Kidney glomerular epithelial cell (primary cell): Measurements from ENCODE around the gene C2orf42.
"Not testable (repeated sequence)": the region's sequence is repeated elsewhere in the genome, so short reads cannot be mapped to it uniquely, and the experiment has no call there.

ENCODE experiments used
- DNase-seq: peaks from one replicate; lab custom pipeline; 2025; lab: John Stamatoyannopoulos, UW

Gene C2orf42

DNA sequence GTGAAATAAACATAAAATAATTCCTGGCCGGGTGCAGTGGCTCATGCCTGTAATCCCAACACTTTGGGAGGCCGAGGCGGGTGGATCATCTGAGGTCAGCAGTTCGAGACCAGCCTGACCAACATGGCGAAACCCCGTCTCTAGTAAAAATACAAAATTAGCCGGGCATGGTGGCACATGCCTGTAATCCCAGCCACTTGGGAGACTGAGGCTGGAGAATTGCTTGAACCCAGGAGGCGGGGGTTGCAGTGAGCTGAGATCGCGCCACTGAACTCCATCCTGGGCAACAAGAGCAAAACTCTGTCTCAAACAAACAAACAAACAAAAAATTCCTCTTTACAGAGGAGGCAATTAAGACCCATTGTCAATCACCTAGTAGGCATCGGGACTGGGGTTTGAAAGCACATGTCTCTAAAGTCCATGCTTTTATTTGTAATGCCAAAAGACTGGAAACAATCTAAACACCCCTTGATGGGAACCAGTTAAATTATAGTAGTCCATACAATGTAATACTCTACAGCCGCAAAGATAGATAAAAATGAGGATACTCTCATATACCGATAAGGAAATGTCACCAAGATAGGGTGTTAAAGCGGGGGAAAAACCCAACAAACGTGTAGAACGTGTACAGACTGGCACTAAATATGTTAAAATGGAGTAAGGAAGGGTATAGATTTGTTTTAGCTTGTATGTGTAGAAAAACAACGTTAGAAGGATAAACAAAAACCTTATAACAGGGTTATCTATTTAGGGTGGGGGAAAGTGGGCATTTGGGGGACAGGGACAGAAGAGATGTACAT lies 59.3 kb downstream of the C2orf42 start:
- DNase-seq = not testable (repeated sequence)

DNA sequence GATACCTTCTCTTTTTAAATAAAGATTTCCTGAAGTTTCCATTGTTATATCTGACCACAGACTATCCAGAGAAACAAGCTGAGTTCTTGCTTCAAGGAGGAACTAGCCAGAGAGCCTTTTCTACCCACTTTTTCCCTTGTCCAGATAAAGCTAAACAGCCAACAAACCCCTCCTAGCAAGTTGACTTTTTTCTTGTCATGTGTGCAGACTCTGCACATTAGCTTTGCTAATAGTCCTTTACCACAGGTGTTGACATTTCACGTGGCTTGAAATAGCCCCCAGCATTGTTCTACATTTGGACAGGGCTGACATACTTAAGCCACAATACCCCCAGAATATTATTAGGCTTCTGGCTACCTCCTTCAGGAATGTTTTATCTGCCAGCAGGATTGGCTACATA lies 62.8 kb downstream of the C2orf42 start:
- DNase-seq = no peak

DNA sequence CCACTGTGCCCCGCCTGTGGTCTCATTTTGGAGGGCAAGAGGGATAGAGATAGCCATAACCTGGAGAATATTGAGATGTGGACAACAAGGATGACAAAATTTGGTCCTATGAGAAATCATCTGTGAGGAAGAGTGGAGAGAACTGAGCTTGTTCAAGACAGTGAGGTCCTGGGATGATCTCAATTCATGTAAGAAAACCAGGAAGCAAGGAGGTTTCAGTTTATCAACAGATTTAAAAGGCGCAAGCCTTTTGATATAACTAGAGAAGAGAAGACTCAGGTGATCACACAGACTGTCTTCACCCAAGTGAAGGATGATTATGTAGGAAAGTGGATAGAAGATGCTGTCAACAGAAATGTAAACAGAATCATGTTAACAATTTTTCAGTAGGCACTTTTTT lies 64.4 kb downstream of the C2orf42 start:
- DNase-seq = no peak

DNA sequence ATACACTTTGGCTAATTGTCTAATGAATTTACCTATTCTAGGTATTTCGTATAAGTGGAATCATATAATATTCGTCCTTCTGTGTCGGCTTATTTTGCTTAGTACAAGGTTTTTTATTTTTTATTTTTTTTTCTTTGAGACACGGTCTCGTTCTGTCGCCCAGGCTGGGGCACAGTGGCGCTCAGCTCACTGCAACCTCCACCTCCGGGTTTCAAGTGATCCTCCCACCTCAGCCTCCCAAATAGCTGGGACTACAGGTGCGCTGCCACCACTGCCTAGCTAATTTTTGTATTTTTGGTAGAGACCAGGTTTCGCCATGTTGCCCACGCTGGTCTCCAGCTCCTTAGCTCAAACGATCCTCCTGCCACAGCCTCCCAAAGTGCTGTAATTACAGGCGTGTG lies 65.3 kb downstream of the C2orf42 start:
- no peak for DNase-seq

DNA sequence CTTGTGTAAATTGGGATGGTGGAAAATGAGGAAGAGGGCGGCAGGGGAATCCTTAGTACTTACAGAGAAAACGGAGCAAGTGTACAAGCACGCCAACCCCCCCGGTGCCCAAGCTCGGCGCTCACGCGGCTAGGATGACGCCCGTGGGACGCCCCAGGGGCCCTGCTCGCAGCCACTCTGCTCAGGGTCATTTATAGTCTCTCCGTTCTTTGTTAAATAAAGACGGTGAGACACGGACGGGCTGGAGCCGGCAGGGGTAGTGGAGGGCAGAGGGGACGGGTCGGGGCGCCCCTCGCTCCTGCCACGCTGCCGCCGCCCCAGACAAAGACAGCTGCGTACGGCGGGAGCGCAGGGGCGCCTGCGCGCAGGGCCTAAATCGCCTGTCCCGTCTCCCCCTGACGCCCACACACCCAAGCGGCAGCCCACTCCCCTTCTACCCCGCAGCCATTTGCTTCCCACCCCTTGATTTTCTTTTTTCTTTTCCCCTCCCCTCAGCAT lies 65.8 kb downstream of the C2orf42 start:
- no peak for DNase-seq

DNA sequence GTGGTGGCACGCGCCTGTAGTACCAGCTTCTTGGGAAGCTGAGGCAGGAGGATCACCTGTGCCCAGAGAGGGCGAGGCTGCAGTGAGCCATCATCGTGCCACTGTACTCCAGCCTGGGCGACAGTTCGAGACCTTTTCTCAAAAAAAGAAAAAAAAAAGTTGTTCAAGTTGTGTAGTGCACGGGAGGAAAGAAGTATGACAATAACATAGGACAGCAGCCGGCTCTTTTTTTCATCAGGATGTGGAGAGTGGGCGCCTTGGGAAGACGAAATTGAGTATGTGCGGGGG lies 67.0 kb downstream of the C2orf42 start:
- no peak for DNase-seq

DNA sequence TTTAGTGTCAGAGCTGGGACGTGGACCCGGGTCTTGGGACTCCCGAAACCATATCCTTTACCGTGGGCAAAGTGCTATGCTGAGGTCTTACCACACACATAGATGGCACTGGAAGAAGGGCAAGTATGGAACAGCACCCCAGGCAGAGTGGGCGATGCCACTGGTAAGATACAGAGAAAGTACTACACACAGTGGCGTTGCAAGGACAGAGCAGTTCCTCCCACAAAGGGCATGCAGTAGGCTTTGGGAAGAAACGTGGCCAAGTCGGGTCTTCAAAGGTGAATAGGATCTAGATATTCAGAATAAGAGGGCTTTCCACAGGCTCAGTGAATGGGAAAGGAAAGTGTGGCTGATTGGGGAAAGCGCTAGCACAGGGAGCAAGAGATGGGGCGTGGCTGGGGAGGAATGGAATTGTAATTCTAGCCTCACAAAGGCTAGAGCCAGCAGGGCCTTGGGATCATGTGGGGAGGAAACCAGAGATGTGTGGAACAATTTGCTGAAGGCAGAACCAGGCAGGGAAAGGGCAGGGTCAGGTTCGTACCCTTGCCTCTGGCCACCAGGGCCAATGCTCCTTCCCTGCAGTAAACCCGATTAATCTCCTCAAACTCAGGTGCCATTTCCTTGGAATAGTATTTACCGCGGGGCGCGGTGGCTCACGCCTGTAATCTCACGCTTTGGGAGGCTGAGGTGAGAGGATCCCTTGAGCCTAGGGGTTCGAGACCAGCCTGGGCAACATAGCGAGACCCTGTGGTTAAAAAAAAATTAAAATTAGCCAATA lies 67.6 kb downstream of the C2orf42 start:
- DNase-seq = no peak

DNA sequence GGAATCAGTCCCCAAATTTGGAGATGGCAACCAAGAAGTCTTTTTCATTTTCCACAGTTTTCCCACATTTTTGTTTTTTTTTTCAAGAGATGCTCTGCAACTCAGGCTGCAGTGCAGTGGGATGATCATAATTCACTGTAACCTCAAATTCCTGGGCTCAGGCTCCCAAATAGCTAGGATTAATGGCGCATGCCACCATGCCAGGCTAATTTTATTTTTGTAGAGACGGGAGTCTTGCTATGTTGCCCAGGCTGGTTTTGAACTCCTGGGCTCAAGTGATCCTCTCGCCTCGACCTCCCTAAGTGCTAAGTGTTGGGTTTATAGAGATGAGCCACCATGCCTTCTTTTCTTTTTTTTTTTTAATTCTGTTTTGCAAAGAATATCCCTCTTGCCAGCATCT lies 68.3 kb downstream of the C2orf42 start:
- DNase-seq = no peak

DNA sequence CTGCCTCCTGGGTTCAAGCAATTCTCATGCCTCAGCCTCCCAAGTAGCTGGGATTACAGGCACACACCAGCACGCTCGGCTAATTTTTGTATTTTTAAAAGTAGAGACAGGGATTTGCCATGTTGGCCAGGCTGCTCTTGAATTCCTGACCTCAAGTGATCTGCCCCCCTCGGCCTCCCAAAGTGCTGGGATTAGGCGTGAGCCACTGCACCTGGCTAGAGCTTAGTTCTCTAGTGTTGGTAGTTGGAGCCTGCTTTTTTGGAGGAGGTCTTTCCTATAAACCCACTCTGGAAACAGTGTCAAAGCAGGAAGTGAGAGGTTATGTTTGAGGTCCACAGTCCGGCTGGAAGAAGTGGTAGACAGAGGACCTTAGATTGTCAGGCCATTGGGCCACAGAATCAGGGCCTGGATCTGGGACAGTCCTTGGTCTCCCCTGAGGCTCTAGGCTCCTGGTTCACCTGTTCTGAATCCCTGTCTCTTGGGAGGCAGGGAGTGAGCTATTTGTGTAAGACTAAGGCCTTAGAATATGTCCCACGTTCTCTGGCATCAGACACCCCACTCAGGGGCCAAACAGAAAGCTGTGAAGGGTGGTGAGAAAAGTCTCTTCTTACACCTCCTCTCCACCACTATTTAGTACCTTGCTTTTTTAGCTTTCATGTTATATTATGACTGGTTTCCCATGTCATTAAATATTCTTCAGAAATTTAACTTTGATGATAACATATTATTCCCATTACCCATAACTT lies 69.0 kb downstream of the C2orf42 start:
- no peak for DNase-seq

DNA sequence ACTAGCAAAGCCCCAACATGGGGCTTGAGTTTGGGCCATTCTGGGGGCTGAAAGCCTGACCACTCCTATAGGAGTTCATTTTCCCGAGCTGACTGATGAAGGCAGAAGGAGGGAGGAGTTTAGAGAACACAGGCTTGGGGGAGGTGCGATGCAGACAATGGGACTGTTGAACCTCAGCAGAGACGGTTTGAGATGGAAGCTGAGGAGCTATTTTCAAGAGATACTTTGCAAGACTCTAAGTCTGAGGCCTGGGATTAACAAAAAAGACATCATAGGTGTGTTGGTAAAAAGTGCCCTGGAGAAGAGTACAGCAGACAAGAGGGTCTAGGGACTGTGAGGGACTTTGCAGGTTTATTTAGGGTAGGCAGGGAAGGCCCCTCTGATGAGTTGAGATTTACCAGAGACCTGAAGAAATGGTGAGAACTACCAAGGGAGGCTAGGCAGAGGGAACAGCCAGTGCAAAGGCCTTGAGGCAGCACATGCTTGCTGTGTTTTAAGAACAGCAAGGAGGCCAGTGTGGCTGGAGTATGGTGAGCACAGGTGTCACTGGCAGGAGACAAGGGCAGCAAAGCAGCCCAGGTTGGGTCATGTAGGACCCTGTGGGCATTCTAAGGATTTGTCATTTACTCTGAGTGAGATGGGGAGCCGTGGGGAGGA lies 71.9 kb downstream of the C2orf42 start:
- no peak for DNase-seq

DNA sequence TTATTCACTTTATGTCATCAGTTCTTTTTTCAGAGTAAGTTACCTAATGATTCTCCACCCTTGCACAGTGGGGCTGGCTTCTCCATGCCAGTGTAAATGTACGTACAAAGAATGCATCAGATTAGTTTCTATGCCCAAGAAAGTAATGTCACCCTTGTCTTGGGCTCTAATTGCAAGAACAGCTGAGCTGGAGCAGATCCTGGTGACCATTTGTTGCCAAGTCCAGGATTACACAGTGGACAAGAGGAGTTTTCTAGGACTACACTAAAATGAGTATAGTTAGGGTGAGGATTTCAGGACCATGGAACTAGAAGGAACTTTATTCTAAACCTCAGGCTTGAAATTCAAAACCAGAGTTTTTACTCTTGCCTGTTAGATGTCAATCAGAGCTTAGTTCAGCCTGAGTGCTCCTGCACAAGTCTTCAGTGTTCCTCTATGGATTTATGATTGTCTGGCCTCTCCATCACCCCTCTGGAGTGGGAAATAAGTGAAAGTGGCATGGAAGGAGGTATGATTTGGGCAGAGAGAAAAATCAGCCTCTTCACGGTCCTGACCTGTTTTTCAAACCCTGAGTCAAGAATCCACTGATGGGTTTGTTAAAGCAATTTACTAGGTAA lies 73.8 kb downstream of the C2orf42 start:
- DNase-seq = no peak

DNA sequence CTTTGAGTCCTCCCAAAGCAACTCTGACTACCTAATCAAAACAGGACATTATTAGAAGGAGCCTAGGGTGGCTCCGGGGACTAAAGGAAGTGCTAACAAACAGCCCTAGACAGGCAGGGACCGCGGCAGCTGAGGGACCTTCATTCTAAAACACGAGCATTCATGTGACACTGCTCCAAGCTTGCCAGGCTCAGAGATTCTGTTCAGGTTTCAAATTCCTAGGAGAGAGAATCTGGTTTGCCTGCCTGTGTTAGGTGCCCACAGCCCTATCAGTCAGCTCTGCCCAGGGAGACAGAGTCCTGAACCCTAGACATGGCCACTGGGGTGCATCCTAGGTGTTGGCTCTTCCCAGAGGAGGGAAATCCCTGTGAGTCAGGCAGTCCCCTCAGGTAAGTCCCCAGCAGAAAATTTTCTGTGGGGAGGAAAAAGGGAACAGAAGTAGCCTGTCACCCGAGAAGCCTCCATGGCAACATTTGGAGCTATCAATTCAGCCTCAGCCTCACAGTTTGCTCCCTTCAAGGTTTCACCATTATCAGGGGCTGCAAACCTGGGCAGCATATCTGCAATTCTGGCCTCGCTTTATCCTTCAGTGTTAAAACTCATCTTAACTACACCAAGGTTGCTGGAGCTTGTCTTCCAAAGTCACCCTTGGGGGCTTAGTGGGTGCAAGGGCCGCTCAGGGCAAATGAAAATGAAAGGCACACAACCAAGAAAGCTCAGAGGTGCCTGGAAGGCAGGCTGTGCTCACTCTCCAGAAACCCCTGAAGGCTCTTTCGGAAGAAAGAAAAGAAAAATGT lies 75.0 kb downstream of the C2orf42 start:
- no peak for DNase-seq

DNA sequence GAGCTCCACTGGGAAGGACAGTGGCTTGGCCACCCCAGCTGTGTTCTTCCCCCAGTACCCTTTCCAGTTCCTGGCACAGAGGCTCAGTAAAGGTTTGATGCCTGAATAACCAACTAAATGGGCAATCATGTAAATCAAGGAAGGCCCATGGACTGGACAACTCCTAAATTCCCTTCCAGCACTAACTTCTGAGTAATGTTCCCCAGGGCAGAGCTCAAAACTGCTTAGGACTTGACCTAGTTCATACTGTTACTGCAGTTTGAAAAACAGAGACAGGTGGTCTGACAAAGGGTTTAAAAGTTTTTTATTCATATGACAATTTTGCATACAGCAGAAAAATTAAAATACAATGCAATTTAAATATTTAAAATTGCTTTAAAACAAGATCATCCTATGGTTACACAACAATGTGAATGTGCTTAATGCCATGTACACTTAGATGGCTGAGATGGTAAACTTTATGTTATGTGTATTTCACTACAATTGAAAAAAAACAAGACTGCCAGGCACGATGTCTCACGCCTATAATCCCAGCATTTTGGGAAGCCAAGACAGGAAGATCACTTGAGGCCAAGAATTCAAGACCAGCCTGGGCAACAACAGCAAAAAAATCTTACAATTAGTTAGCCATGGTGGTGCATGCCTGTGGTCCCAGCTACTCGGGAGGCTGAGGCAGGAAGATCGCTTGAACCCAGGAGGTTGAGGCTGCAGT lies 77.3 kb downstream of the C2orf42 start:
- no peak for DNase-seq

DNA sequence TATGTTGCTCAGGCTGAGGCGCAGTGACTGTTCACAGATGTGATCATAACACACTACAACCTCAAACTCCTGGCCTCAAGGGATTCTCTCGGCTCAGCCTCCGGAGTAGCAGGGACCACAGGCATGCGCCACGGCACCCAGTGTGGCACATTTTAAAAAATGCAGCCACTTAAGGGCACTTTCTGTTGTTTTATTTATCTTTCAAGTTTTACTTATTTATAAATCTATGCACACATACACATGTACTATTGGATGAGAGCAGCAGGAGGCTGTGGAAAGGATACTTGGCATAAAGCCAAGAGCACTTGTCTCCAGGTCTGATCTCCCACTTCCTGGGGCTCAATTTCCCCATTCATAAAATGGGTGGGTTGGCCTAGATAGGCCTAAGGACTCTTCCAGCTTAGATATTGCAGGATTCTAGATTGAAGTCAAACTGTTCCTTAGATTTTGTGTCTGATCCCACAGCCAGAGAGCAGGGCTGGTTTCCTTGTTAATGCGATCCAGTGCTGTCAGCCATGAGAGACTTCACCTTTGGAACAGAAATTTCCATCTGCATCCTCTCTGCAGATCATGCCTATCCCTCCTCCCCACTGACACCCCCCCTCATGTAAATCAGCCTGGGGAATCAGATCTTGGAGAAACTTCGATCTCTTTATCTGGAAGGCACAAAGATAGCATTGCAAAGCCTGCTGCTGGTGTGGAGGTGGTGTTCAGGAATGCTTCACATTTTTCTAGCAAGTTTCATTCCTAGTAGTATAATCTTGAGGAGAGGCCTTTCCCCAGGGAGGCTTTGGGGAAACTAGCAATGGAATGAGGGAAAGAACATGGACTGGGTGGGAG lies 78.8 kb downstream of the C2orf42 start:
- DNase-seq = peak; percentile 31

DNA sequence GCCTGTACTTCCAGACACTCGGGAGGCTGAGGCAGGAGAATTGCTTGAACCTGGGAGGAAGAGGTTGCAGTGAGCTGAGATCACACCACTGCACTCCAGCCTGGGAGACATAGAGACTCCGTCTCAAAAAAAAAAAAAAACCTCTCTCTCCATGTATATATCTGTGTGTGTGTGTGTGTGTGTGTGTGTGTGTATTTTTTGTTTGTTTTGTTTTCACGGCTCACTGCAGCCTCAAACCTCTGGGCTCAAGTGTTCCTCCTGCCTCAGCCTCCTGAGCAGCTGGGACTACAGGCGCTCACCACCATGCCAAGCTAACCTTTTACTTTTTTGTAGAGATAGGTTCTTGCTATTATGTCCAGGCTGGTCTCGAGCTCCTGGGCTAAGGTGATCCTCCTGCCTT lies 80.4 kb downstream of the C2orf42 start:
- DNase-seq = not testable (repeated sequence)

DNA sequence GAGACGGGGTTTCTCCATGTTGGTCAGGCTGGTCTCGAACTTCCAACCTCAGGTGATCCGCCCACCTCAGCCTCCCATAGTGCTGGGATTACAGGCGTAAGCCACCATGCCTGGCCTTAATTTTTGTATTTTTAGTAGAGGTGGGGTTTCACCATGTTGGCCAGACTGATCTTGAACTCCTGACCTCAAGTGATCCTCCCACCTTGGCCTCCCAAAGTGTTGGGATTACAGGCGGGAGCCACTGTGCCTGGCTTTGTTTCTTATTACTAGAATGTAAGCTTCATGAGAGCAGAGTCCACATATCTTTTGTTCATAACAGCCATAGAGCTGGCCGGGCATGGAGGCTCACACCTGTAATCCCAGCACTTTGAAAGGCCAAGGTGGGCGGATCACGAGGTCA lies 84.7 kb downstream of the C2orf42 start:
- DNase-seq = not testable (repeated sequence)

DNA sequence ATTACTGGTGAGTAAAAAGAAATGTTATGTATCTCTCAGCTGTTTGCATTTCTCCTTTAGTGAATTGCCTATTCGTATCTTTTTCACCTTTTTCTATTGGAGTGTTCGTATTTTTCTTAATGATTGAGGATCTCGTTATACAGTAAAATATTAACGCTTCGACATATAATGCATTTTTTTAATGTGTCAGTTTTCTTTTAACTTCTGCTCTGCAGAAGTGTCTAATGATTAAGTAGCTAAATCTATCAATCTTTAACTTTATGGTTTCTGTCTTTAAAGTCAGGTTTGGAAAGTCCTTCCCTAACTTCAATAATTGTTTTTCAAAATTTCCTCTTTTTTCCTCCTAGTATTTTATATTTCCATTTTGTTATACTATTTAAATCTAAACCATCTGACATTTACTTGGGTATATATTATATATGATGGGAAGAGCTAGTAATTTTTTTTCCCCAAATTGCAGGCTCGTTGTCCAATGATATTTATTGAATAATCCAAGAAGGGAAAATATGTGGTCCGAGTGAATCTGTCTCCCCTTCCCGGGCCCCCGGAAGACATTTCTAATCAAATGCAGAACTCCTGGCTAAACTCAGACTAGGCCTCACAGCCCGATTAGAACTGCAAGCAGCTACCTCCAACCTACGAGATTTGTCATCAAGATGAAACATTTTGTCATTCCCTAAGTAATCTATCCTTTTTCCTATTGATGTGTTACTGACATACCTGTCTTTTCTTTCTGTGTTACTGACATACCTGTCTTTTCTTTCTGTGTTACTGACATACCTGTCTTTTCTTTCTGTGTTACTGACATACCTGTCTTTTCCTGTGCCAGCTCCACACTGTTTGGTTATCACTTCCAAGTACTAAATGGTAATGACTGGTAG lies 86.3 kb downstream of the C2orf42 start:
- peak; percentile 71 for DNase-seq

DNA sequence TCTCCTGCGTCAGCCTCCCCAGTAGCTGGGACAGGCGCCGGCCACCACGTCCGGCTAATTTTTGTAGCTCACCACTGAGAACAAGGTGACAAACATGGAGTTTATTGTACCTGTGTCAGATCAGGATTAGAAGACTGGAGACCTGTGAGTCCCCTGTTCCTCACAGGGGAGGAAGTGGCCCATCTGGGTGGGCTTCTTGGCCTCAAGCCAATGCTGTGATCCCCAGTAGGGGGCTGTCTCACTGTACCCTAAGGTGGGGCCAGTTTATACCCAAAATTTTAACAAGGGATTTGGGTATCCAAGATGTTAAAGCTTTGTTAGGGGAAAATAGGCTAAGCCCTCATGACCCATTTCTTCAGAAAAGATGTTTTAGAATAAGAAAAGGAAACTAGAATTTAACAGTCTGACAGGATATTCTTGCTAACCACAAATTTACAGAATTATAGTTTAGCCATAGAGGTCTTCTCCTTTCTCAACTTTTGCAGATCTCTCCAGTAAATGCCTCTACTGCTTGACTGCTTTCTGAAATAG lies 87.2 kb downstream of the C2orf42 start:
- no peak for DNase-seq
